Fibroblast of skin of right biceps (primary cell): Measurements from ENCODE around the gene PPL.
"Not testable (repeated sequence)": the region's sequence is repeated elsewhere in the genome, so short reads cannot be mapped to it uniquely, and the experiment has no call there.

Experiments used
- DNase-seq: peaks from one replicate; pipeline ENCODE4 v3.0.0-alpha.2; 2013

PPL gene

DNA sequence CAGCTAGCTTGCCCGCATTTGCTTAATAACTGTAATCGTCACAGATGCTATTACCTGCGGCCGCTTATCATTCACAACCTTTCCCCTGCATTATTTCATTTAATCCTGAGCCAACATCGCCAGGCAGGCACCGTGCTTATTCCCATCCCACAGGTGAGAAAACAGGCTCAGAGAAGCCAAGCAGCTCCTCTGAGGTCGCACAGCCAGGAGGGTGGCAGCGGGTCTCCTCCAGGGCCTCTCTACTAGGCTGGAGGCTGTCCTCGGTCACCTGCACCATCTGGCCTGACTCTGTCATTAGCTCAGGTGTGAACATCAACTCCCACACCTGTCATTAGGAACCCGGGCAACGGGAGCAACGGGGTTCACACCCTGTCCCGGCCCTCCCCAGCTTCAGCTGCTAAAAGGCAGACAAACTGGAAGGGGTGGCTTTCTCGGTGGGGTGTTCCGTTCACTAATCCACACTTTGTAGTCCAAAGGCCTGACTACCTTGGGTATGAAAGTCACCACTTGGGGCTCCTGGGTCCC, 3.0 kb downstream of the PPL start:
- no peak for DNase-seq

DNA sequence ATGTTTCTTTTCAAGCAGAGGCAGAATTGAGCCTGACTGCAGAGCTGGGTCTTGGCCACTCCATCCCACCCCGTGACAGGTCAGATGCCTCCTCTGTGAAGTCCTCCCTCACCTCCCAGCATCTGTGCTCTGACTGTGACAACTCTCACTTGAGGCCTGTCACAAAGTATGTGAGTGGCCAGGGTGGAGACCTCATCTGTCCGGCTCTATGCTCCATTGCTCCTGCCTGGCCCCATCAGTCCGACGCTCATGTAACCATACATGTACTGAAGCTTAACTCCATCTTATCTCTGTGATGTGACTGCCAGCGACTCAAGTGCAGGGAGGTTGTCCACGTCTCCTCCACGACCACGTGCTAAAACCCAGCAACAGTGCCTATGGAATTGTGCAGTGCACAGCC, 3.5 kb downstream of the PPL start:
- no peak for DNase-seq

DNA sequence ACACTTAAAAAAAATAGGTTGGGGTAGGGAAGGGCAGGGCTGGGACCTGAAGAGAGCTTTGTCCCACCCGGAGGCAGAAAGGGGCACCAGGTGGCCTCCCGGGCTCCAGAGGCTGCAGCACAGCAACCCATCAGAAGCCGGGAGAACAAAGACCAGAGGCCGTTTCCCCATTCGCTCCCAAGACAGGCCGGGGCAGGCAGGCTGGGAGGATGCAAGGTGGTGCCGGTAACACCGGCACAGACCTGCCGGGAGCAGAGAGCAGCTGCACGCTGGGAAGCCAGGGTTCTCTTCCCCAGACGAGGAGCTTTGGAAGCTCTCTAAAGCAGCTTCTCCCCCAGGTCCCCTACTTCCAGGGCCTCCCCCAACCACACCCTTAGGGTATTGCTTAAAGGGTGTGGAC, 5.6 kb downstream of the PPL start:
- no peak for DNase-seq

DNA sequence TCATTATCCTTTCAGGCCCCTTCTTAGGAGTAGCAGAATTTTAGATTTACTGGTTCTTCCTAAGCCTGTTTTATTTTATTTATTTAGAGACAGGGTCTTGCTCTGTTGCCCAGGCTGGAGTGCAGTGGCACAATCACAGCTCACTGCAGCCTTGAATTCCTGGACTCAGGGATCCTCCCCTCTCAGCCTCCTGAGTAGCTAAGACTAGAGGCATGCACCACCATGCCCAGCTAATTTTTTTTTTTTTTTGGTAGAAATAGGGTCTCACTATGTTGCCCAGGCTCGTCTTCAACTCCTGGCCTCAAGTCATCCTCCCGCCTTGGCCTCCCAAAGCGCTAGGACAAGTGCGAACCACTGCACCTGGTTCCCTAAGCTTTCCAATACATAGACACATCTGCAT, 7.3 kb downstream of the PPL start:
- not testable (repeated sequence) for DNase-seq

DNA sequence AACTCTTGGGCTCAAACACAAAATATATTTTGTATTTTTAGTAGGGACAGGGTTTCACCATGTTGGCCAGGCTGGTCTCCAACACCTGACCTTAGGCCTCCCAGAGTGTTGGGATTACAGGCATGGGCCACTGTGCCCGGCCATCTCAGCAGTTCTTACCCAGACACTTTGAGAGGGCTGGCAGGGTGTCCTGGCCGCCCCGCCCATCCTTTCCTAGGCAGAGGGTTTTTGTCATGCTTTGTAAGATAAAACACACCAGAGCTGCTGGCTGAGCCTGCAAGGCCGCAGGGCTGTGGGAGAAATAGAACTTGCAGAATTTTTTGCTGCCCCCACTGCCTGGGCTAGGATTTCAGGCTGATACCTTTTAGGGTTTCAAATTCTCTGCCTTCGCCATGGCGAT, 8.7 kb downstream of the PPL start:
- no peak for DNase-seq

DNA sequence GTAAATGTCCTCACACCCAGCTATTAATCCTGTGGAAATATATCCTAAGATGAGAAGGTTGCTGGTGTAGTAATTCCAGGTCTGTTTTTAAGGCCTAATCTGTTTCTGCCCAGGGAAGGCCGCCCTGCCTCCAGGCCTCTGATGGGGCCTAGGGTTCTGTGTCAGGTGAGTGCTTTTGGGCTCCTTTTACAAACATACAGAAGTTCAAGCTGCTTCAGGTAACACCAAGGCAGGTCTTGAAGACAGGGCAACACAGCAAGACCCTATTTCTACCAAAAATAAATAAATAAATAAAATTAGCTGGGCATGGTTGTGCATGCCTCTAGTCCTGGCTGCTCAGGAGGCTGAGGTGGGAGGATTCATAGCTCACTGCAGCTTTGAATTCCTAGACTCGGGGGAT, 9.3 kb downstream of the PPL start:
- DNase-seq = no peak

DNA sequence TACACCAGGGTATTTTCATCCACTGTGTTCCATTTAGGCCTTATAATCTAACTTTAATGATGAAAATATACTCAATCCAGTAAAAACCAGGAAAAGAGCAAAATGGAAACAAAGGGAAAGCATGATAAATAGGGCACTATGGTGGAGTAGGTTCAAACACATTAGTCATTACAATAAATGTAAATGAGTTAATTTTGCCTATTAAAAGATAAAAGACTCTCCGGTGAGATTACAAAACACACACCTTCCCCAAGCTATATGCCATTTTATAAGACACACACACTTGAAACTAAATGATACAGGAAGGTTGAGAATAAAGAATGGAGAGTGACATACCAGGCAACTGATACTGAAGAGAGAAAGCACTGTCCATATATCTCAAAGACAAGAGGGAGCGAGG, 10.0 kb downstream of the PPL start:
- no peak for DNase-seq

DNA sequence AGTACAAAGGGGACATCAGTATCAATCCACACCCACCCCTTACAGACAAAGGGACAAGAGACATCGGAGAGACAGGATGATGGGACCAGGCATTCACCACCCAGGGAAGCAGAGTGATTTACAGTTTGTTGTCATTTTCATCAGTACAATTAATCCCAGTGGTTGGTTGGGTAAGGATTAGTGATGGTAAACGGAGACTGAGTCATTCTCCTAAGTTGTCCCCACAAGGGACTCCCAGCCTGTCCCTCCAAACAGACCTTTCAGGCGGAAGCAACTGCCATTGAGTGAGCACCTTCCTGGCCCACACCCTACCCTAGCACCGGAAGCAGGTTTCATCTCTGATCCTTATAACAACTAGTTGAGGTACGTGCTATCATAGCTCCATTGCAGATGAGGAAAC, 11.2 kb downstream of the PPL start:
- no peak for DNase-seq

DNA sequence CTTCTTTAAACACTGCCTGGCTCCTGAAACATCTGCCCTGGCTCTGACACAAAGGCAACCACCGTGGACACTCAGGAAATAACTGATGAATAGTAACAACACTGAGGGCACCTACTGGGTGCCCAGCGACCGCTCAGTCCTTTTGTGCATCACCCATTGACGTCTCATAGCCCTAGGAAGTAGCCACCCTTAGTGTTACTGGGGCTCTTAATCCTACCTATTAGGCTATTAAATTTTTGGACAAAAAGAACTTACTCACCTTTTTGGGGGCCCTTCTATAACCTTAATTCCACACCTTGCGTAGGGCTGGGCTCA, 11.7 kb downstream of the PPL start:
- no peak for DNase-seq

DNA sequence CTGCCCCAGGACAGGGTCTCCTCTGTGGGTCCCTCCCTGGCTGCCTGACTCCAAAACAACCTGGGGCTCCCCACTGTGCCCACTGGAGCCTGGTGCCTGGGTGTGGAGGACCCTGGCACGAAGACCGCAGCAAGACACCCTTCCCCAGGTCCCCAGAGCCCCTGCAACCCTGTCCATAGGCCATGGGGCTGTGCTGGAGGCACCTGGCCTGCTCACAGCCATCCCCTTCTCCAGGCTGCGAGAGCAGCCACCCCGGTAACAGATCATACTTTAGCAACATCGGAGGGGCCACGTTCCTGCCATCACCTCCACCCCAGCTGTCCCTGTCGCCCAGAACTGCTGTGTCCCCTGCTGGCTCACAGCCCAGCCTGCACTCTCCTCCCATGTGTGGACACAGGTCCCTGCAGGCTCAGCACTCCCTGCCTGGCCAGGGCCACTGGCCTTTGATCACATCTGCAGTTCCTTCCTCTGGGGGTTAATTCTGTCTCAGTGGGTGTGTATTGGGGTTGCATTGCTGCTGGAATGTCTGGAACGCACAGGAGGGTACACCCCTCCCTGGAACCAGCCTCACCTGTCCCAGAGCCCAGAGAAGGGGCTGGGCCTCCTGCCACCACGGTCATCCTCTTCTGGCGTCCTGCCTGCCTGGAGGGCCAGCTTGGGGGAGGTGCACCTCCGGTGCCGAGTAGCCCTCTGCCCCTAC, 12.2 kb downstream of the PPL start:
- no peak for DNase-seq

DNA sequence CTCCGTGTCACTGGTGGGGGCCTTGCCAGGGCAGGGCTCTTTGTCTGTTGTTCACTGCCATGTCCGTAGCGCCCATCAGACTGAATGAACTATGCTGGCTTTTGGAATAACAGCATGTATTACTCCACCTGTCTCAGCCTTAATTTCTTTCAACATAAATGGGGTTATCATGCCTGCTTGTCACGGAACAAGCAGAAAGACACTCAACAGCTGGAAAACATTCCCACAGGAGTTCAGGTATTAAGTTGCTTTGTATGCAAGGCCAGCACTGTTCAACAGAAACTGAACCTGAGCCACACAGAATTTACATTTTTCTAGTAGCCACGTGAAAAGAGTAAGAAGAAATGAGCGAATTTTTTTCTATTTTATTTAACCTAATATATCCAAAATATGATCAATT, 13.1 kb downstream of the PPL start:
- DNase-seq = no peak

DNA sequence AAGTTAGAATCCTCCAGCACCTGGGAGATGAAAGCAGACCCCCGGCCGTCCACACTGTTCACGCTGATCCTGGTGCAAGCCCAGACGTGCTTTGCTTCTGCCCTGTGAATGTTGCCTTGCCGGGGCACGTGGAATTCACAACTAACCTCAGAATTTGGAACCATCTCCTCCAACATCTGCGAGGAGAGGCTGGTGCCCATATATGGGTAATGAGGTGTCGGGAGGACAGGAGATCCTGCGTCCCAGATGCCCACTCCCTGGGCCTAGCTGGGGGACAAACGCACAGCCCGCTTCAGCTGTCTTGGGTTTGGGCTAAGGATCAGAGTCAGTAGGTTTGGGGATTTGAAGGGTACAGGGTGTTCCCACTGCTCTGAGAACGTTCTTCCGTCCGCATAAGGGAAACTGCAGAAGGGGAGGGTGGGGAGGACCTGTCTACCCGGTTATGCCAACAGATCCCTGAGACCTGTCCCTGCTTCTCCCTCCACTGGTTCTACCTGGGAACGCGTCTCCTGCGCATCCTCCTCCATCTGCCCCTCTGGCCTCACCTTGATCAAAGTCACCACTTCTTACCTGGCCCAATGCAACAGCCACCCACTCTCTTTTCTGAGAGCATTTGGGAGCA, 14.1 kb downstream of the PPL start:
- no peak for DNase-seq

DNA sequence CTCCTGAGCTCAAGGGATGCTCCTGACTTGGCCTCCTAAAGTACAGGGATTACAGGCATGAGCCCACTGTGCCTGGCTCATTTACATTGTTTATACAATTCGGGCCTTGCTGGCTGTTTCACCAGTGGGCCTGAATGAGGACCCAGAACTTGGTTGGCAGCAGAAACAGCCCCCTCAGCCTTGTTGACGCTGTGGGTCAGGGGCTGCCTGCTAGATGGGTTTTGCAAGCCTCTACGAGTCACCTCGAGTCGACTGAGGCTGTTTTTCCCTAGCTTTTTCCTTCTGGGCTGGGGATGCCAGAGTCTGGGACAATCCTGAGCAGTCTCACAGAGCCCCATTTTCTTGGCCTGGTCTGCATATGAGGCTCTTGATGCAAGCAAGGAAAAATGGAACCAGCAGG, 16.1 kb downstream of the PPL start:
- DNase-seq = no peak

DNA sequence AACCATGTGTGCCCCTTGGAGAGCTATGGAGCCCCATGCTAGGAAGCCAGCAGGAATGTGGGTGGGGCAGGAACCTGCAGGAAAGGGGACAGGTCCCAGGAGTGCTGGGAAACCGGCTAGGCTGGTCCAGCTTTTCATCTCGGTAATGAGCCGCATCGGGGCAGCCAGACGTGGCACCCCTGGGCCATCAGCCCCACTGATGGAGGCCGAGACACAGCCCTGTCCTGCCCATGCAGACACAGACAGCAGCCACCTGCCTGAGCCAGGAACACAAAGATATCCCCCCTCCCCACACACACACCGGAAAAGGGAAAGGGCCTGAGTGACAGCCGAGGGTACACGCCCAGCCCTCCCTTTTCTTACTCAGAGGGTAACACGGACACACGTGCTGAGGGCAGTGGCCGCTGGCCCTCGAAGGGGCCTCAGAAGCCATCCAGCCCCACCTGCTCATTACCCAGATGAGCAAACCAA, 18.1 kb downstream of the PPL start:
- DNase-seq = no peak

DNA sequence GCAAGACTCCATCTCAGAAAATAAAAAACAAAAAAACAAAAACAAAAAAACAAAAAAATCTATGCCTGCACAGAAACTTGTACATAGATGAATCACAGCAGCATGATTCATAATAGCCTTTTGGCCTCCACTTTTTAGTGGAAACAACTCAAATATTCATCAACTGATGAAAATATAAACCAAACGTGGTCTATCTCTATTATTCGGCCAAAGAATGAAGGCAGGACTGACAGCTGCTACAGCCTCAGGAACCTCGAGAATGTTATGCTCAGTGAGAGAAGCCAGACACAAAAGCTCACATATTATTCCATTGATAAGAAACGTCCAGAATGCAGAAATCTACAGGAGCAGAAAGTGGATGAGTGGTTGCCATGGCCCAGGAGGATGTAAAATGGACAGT, 19.8 kb downstream of the PPL start:
- peak; percentile 32 for DNase-seq

DNA sequence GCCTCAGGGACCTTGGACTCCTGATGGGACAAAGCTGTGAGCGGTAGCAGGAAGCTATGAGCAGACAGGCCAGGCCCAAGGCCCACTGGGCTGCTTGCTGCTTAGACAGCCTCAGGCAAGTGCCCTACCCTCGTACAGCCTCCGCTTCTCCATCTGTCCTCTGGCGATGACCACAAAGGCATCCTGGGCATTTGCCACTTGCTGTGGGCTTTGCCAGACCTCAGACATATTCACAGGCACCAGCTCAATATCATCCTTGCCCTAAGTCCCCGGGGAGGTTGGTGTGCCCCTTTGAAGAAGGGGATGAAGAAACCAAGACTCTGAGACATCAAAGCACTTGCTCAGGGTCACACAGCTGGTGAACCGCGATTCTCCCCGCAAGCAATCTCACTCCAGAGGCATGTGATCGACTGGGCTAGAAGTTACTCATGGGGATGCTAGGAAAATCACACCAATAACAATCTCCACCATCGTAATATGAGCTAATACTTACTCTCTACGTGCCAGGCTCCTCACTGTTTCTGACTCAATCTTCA, 21.7 kb downstream of the PPL start:
- DNase-seq = peak; percentile 77

DNA sequence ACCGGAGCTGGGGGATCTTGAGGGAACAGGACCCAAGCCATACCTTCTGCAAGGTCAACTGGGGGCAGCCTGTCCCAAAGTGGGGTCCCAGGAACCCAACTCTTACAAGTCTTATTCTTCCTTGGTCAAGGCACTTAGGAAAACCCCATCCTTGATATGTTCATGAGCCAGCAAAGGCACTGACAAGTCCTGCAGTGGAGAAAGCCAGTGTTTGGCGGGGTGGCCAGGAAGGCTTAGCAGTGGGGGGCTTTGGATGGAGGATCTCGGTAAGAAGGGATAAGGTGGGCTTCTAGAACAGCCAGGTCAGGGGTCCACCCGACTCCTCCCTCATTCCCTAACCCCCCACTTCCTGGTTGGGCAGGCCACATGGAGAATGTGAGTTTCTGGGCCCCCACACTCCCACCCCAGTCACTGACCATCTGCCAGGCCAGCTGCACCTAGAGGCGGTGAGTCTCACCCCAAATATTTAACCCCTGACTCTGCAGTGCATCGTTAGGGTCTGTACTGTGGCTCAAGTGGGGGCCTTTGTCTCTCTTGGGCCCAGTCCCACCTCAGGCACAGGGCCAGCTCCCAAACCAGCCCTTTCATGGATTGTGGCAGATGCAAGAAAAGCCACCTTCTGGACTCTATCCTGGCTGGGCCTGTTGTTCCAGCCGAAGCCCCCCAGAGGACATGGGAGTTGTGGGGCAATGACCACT, 22.3 kb downstream of the PPL start:
- DNase-seq = no peak

DNA sequence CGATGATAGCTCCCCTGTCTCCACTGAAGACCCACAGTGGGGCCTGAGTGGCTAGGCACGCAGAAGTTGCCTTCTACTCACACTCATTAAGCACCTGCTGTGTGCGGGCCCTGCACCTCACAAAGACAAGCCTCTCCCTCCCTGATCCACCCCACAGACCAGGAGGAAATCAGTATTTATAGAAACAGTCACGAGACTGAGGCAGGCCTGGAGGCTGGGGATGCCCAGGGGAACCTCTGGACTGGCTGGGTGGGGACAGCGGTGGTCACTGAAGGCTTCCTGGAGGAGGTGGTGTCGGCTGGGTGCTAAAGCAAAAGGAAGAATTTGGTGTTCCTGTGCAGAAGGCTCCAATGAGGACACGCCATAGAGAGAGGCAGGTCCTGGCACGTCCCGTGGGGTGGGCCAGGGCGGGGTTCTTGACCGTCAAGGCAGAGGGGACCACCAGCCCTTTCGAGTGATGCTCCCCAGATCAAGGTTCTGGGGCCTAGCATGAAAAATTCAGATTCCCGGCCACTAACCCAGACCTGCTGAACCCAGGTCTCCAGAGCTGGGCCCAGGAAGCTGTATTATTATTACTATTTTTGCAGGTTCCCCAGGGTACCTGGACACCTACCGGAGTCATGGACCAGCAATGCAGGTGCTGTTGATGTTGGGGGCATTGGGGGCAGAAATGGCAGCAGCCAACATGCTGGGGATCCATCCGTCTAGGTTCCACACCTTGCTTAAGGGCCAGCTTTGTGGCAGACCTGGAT, 23.0 kb downstream of the PPL start:
- no peak for DNase-seq

DNA sequence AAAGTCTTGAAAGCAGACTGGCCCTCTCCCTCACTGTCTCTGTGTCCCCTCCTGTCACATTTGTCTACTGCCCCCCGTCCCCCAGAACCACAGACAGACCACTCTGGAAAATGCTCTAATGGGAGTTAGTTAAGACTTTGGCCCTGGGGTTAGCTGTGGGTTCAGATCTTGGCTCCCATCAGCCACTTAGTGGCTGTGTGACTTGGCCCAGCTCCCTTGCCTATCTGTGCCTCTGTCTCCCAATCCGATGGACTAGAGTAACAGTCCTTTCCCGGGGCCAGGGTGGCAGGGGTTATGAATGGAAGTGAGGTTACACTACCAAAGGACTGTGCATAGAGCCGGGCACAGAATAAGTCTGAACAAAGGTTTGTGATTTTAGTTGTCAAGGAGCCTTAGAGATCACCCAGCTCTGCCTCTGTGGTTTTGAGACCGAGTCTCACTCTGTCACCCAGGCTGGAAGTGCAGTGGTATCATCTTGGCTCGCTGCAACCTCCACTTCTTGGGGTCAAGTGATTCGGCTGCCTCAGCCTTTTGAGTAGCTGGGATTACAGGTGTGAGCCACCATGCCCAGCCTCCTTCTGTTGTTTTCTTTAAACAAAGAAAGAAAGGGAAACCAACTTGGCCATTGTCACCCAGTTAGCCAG, 23.7 kb downstream of the PPL start:
- no peak for DNase-seq

DNA sequence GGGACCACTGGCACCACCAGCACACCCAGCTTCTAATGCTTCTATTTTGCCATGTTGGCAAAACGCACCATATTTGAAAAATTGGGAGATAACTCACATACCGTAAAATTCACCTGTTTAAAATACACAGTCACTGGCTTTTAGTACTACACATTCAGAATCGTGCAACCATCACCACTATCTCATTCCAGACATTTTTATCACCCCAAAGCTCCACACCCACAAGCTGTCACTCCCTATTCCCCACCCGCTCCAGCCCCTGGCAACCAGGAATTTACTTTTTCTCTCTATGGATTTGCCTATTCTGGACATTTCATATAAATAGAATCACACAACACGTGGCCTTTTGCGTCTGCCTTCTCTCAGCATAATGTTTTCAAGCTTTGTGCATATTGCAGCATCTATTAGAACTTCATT, 25.0 kb downstream of the PPL start:
- DNase-seq = peak; percentile 20

DNA sequence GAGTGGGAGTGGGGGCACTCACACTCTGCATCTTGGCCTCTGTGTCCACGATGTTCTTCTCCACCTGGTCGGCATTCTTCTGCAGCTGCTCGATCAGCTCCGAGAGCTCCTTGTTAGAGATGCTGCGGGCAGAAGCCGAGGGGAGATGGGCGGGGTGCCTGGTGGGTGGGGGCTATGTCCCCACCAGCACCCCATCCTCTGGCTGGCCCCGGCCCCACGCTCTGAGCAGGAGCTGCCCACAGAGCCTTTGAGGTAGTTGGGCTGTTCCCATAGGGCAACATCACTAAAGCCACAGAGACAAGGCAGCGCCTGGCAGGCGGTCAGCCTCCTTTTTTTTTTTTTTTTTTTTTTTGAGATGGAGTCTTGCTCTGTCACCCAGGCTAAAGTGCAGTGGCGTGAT, 26.1 kb downstream of the PPL start:
- DNase-seq = no peak

DNA sequence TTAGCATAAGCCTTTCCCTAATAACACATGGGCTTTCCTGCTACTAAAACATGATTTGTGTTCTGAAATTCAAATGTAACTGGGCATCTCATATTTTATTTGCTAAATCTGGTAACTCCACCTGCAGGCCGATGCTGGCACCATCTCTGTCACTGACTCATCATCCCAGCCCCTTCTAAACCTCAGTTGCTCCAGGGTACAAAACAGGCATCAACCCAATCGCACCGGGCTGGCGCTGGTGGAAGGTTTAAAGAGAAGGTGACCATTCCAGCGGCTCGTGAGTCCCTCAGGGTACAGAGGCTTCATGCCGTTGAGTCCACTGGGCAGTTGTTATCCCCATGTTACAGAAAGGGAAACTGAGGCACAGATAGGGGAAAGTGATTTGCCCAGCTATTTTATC, 27.1 kb downstream of the PPL start:
- no peak for DNase-seq
